Measurements from ENCODE around the gene NTRK3. TPM values are rescaled to one million over a fixed set of nuclear protein-coding genes. Genes with fewer than 3 reads are reported as not detected.

The NTRK3 gene
- total RNA-seq, 2 donors from 2014 or later, result 0.66 to 5.2 TPM

GRCh38 chr15:87917480-87917879 is 339.1 kb downstream of the NTRK3 start:
- H3K4me1 ChIP-seq, result no peaks in the 10 kb centered on the region
- H3K36me3 ChIP-seq (replicated peaks in 1 of 2; ENCODE audit: insufficient read depth in 1 of 2, low read depth in 2 of 2), result no peaks in the 10 kb centered on the region
- no peak overlapping the region for H3K27ac ChIP-seq
- 35 to 39% methylated on average over 2 of the region's 2 CpGs for WGBS, 2 donors
- no peaks in the 10 kb centered on the region for H3K9me3 ChIP-seq
- H3K4me3 ChIP-seq, result no peak overlapping the region
- no peaks in the 10 kb centered on the region for H3K27me3 ChIP-seq
- no peak for ATAC-seq
- DNase-seq, result no peak
- TF ChIP-seq POLR2A (IDR thresholded peaks at IDR 0.05) (no peak), CTCF (IDR thresholded peaks at IDR 0.05) (no peak)
- intact Hi-C loops (cut with DNase I), result no loop called here

GRCh38 chr15:87916208-87916607 is 340.3 kb downstream of the NTRK3 start:
- no peaks in the 10 kb centered on the region for H3K36me3 ChIP-seq (replicated peaks in 1 of 2; ENCODE audit: insufficient read depth in 1 of 2, low read depth in 2 of 2)
- no peak for TF ChIP-seq POLR2A (IDR thresholded peaks at IDR 0.05)
- no peak for TF ChIP-seq CTCF (IDR thresholded peaks at IDR 0.05)
- H3K27me3 ChIP-seq, result no peaks in the 10 kb centered on the region
- WGBS, 2 donors, result 34 to 44% methylated on average over 5 of the region's 5 CpGs
- ATAC-seq (no peak), DNase-seq (no peak)
- intact Hi-C loops (cut with DNase I), result no loop called here
- no peaks in the 10 kb centered on the region for H3K9me3 ChIP-seq
- H3K4me3 ChIP-seq, result no peak overlapping the region
- no peak overlapping the region for H3K27ac ChIP-seq
- no peaks in the 10 kb centered on the region for H3K4me1 ChIP-seq

- Histone ChIP-seq H3K36me3 (replicated peaks in 1 of 2; ENCODE audit: insufficient read depth in 1 of 2, low read depth in 2 of 2) (no peaks in the 10 kb centered on the region), H3K9me3 (no peaks in the 10 kb centered on the region), H3K27me3 (no peaks in the 10 kb centered on the region), H3K4me3 (no peak overlapping the region), H3K27ac (no peak overlapping the region), H3K4me1 (no peaks in the 10 kb centered on the region)
- 47 to 48% methylated on average over 4 of the region's 4 CpGs for WGBS, 2 donors
- TF ChIP-seq CTCF (IDR thresholded peaks at IDR 0.05), result no peak
- TF ChIP-seq POLR2A (IDR thresholded peaks at IDR 0.05), result no peak
- intact Hi-C loops (cut with DNase I), result no loop called here
- DNase-seq, result no peak
- ATAC-seq, result no peak
Measured at GRCh38 chr15:87910301-87910700, 346.2 kb downstream of the NTRK3 start.

GRCh38 chr15:87907676-87908446 is 348.7 kb downstream of the NTRK3 start:
- WGBS, 2 donors, result 48 to 65% methylated on average over 3 to 8 of the region's 8 CpGs
- H3K4me1 ChIP-seq, result no peaks in the 10 kb centered on the region
- TF ChIP-seq CTCF (IDR thresholded peaks at IDR 0.05) (no peak), POLR2A (IDR thresholded peaks at IDR 0.05) (no peak)
- no peak overlapping the region for H3K4me3 ChIP-seq
- no peak overlapping the region for H3K27ac ChIP-seq
- DNase-seq (no peak), ATAC-seq (no peak)
- H3K9me3 ChIP-seq, result no peaks in the 10 kb centered on the region
- intact Hi-C loops (cut with DNase I), result no loop called here
- no peaks in the 10 kb centered on the region for H3K36me3 ChIP-seq (replicated peaks in 1 of 2; ENCODE audit: insufficient read depth in 1 of 2, low read depth in 2 of 2)
- no peaks in the 10 kb centered on the region for H3K27me3 ChIP-seq

- DNase-seq, result no peak
- no peaks in the 10 kb centered on the region for H3K36me3 ChIP-seq (replicated peaks in 1 of 2; ENCODE audit: insufficient read depth in 1 of 2, low read depth in 2 of 2)
- intact Hi-C loops (cut with DNase I), result no loop called here
Measured at GRCh38 chr15:87906444-87906843, 350.1 kb downstream of the NTRK3 start.

More at GRCh38 chr15:87906444-87906843, 350.1 kb downstream of the NTRK3 start:
- H3K4me1 ChIP-seq, result no peaks in the 10 kb centered on the region
- no peak overlapping the region for H3K27ac ChIP-seq
- no peaks in the 10 kb centered on the region for H3K9me3 ChIP-seq
- WGBS, 2 donors, result 50 to 54% methylated on average over 6 of the region's 6 CpGs
- TF ChIP-seq POLR2A (IDR thresholded peaks at IDR 0.05) (no peak), CTCF (IDR thresholded peaks at IDR 0.05) (no peak)
- H3K27me3 ChIP-seq, result no peaks in the 10 kb centered on the region
- no peak overlapping the region for H3K4me3 ChIP-seq
- no peak for ATAC-seq
